ENCODE measurements around the gene ACTG1.

Gene ACTG1

GRCh38 chr17:81515530-81516041 is 3.0 kb upstream of the ACTG1 start:
- no peak for DNase-seq

GRCh38 chr17:81514739-81515529 is 2.3 kb upstream of the ACTG1 start:
- peak; percentile 60 to 66 for DNase-seq

GRCh38 chr17:81514489-81514738 is 1.8 kb upstream of the ACTG1 start:
- no peak for DNase-seq

GRCh38 chr17:81513753-81514488 is 1.3 kb upstream of the ACTG1 start:
- DNase-seq, result peak in 1 of 2 experiments; percentile 28

- DNase-seq, result peak; percentile 40 to 44
Observed at GRCh38 chr17:81513372-81513752, 763 bp upstream of the ACTG1 start.

GRCh38 chr17:81511804-81512561 is 616 bp downstream of the ACTG1 start:
- peak in 1 of 2 experiments; percentile 36 for DNase-seq

- DNase-seq, result no peak
Observed at GRCh38 chr17:81511554-81511803, 1.1 kb downstream of the ACTG1 start.

GRCh38 chr17:81510785-81511553 is 1.6 kb downstream of the ACTG1 start:
- no peak for DNase-seq

GRCh38 chr17:81509972-81510784 is 2.4 kb downstream of the ACTG1 start:
- DNase-seq, result no peak

- DNase-seq, result peak in 1 of 2 experiments; percentile 30
Observed at GRCh38 chr17:81509207-81509971, 3.2 kb downstream of the ACTG1 start.

GRCh38 chr17:81508639-81509206 is 3.9 kb downstream of the ACTG1 start:
- DNase-seq, result no peak

- DNase-seq, result no peak
Observed at GRCh38 chr17:81503619-81504018, 9.0 kb downstream of the ACTG1 start.

- no peak for DNase-seq
Observed at GRCh38 chr17:81502471-81503017, 10.1 kb downstream of the ACTG1 start.

GRCh38 chr17:81500047-81500446 is 12.6 kb downstream of the ACTG1 start:
- DNase-seq, result no peak

GRCh38 chr17:81499601-81499970 is 13.0 kb downstream of the ACTG1 start:
- DNase-seq, result no peak

- DNase-seq, result no peak
Observed at GRCh38 chr17:81498953-81499600, 13.5 kb downstream of the ACTG1 start.

GRCh38 chr17:81494626-81495377 is 17.8 kb downstream of the ACTG1 start:
- no peak for DNase-seq

- DNase-seq, result no peak
Observed at GRCh38 chr17:81493198-81494038, 19.2 kb downstream of the ACTG1 start.

GRCh38 chr17:81492706-81493105 is 19.9 kb downstream of the ACTG1 start:
- DNase-seq, result no peak
